ENCODE results near the gene RNF220.

- TF ChIP-seq CTCF (optimal IDR thresholded peaks at IDR 0.05 in 1 of 3, IDR thresholded peaks at IDR 0.05 in 1 of 3, conservative IDR thresholded peaks at IDR 0.05 in 1 of 3; ENCODE audit: extremely low read depth in 1 of 3, insufficient read depth in 2 of 3, low read length in 3 of 3) = no peak
- no peak for TF ChIP-seq EZH2 (IDR thresholded peaks at IDR 0.05; ENCODE audit: low read length)
These were observed 160.2 kb downstream of the RNF220 start for GRCh38 chr1:44565259-44565750.
